Measurements from ENCODE around the gene VSIG10L. TPM values are rescaled to one million over a fixed set of nuclear protein-coding genes. Genes with fewer than 3 reads are reported as not detected.

VSIG10L gene
- total RNA-seq, 1 experiment from 2014 or later, result 4.6 TPM

- no peaks in the 10 kb centered on the region for H3K36me3 ChIP-seq (ENCODE audit: control insufficient read depth in 1 of 2, insufficient read depth in 2 of 2, low read length in 2 of 2)
- no peak overlapping the region for H3K4me3 ChIP-seq (replicated peaks in 1 of 2; ENCODE audit: low read depth in 1 of 2, low read length in 2 of 2)
- no peak overlapping the region for H2AFZ ChIP-seq (ENCODE audit: low read depth, low read length, poor library complexity, severe bottlenecking)
- TF ChIP-seq CEBPB (IDR thresholded peaks at IDR 0.05; ENCODE audit: low read depth) (no peak), SRF (IDR thresholded peaks at IDR 0.05; ENCODE audit: low read depth) (no peak)
- no peaks in the 10 kb centered on the region for H3K9me3 ChIP-seq (ENCODE audit: control insufficient read depth in 1 of 2, insufficient read depth in 1 of 2, low read depth in 1 of 2, low read length in 2 of 2)
- H3K4me2 ChIP-seq (ENCODE audit: low read length), result no peak overlapping the region
- ChIA-PET POLR2A (no interaction called here), RAD21 (ENCODE audit: low non-redundant PET in 1 of 2, low total read pairs in 2 of 2, uncharacterized antibody in 2 of 2, unreplicated experiment in 2 of 2) (no interaction called here), CTCF (no interaction called here)
- H3K9ac ChIP-seq (ENCODE audit: low read length), result no peak overlapping the region
- BruUV-seq (replicated peaks), result no TSS peak
- no peaks in the 10 kb centered on the region for H4K20me1 ChIP-seq (ENCODE audit: insufficient read depth)
- H3K4me1 ChIP-seq (ENCODE audit: control insufficient read depth in 1 of 2, insufficient read depth in 2 of 2, low read length in 2 of 2), result peaks cover 16 to 25% of the 10 kb centered on the region in 2 experiments
- H3K9me2 ChIP-seq (ENCODE audit: insufficient read depth), result no peaks in the 10 kb centered on the region
- intact Hi-C loops (cut with micrococcal nuclease), result no loop called here
- DNase-seq (ENCODE audit: low read depth, low spot score), result no peak
- H3K27me3 ChIP-seq (ENCODE audit: insufficient read depth, low read length), result no peaks in the 10 kb centered on the region
- no peak for ATAC-seq
- peaks cover 21% of the 10 kb centered on the region for H3K79me2 ChIP-seq (ENCODE audit: insufficient read depth, low read length)
- no peak overlapping the region for H3K27ac ChIP-seq (ENCODE audit: low read depth, low read length)
Observed at GRCh38 chr19:51356159-51356801, 14.3 kb upstream of the VSIG10L start.

GRCh38 chr19:51354742-51355148, 12.8 kb upstream of the VSIG10L start:
- no peak for ATAC-seq
- Histone ChIP-seq H3K27me3 (ENCODE audit: insufficient read depth, low read length) (no peaks in the 10 kb centered on the region), H3K4me1 (ENCODE audit: control insufficient read depth in 1 of 2, insufficient read depth in 2 of 2, low read length in 2 of 2) (peaks cover 15 to 32% of the 10 kb centered on the region in 2 experiments), H3K4me2 (ENCODE audit: low read length) (no peak overlapping the region), H3K4me3 (replicated peaks in 1 of 2; ENCODE audit: low read depth in 1 of 2, low read length in 2 of 2) (no peak overlapping the region), H2AFZ (ENCODE audit: low read depth, low read length, poor library complexity, severe bottlenecking) (no peak overlapping the region), H4K20me1 (ENCODE audit: insufficient read depth) (no peaks in the 10 kb centered on the region), H3K9ac (ENCODE audit: low read length) (no peak overlapping the region), H3K9me2 (ENCODE audit: insufficient read depth) (no peaks in the 10 kb centered on the region), H3K36me3 (ENCODE audit: control insufficient read depth in 1 of 2, insufficient read depth in 2 of 2, low read length in 2 of 2) (peaks cover 0 to 10% of the 10 kb centered on the region in 2 experiments; a peak in 1 of 4 replicates), H3K79me2 (ENCODE audit: insufficient read depth, low read length) (peaks cover 13% of the 10 kb centered on the region; the same call in 1 of the 2 replicates), H3K9me3 (ENCODE audit: control insufficient read depth in 1 of 2, insufficient read depth in 1 of 2, low read depth in 1 of 2, low read length in 2 of 2) (no peaks in the 10 kb centered on the region), H3K27ac (ENCODE audit: low read depth, low read length) (no peak overlapping the region)
- TF ChIP-seq POLR2AphosphoS5 (IDR thresholded peaks at IDR 0.05; ENCODE audit: low read depth, low read length) (no peak), ZBTB33 (IDR thresholded peaks at IDR 0.05; ENCODE audit: extremely low read depth, insufficient replicate concordance, low read length) (no peak), YY1 (IDR thresholded peaks at IDR 0.05; ENCODE audit: extremely low read depth, insufficient replicate concordance, low read depth, low read length) (no peak), JUND (IDR thresholded peaks at IDR 0.05) (no peak), MAX (IDR thresholded peaks at IDR 0.05) (no peak), CEBPB (IDR thresholded peaks at IDR 0.05; ENCODE audit: low read depth) (no peak), CTCF (IDR thresholded peaks at IDR 0.05 in 2 of 3, conservative IDR thresholded peaks at IDR 0.05 in 1 of 3; ENCODE audit: borderline replicate concordance in 1 of 3, insufficient read depth in 1 of 3, low read depth in 2 of 3, low read length in 2 of 3) (no peak)
- POLR2A ChIA-PET, result no interaction called here
- intact Hi-C loops (cut with micrococcal nuclease), result no loop called here
- no TSS peak for BruUV-seq (replicated peaks)
- no peak for DNase-seq (ENCODE audit: low read depth, low spot score)
- CTCF ChIA-PET, result no interaction called here
- RAD21 ChIA-PET (ENCODE audit: low non-redundant PET in 1 of 2, low total read pairs in 2 of 2, uncharacterized antibody in 2 of 2, unreplicated experiment in 2 of 2), result no interaction called here

Data from HCT116 (cell line).